Measurements from ENCODE around the gene ZNF365.
A peak's percentile ranks its signal among the peaks of the same experiment; 100 is the strongest.

Gene ZNF365

DNA sequence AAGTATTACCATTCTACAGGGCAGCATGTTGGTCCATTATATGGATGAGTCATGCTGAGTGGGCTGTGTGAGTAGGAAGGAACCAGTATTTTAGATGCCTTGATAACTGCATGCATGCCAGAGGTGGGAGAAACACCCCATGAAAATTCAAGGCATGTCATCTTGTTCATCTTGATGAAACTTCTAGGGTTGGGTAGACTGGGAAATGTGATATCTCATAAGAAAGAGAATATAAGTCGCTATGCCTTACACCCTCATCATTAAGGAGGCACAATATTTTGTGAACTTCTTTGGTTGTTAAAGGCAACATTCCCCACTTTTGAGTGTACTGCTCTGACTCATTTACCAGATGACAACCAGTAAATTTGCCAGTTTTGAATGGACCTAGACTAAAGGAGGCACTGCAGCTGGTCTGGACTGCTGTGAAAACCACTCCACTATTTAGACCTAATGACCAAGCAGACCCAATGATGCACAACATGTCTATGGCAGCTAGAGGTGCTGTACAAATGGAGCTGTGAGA is 48.0 kb downstream of the ZNF365 start:
- no peak for DNase-seq (ENCODE audit: low spot score)

GRCh38 chr10:62424026-62424425 is 49.9 kb downstream of the ZNF365 start:
- no peak for DNase-seq (ENCODE audit: low spot score)

DNA sequence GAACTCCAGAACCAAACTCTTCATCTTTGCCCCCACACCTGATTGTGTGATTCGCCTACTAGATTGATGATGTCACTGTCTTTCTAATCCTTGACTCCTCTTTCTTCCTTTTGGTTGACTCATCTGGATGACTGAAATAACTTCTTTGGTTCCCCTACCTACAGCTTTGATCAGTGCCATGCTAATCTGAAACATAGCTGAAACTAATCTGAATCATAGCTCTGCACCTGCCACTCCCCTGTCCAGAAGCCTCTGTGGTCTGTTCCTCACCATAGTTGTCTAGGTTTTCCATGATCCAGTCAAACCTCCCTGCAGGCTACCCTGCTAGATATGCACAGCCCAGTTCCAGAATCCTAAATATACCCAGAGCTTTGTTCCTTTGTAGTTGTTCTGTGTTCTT is 51.9 kb downstream of the ZNF365 start:
- no peak for DNase-seq (ENCODE audit: low spot score)

GRCh38 chr10:62426600-62426999 is 52.4 kb downstream of the ZNF365 start:
- DNase-seq (ENCODE audit: low spot score): no peak

DNA sequence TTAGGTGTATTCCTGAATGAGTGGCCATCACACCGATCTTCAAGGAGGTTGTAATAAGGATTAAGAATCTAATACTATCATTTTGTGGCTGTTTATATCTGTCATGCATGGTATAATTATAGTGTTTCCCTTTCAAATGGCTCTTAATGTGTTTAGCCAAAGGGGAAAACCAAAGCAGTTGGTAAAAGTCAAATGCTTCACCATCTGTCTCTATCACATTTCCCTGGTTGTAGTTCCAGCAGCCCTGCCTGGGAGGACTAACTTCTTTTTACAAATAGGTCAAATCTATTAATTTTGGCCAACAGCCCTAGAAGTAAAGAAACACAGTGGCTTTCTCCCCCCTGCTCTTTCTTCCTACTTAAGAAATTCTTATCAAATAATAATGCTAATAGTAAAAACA is 56.7 kb downstream of the ZNF365 start:
- peak; percentile 17 for DNase-seq (ENCODE audit: low spot score)

- peak; percentile 34 for DNase-seq (ENCODE audit: low spot score)
Observed at GRCh38 chr10:62433181-62433692, 59.1 kb downstream of the ZNF365 start.

GRCh38 chr10:62433901-62434300 is 59.7 kb downstream of the ZNF365 start:
- no peak for DNase-seq (ENCODE audit: low spot score)

- peak; percentile 70 for DNase-seq (ENCODE audit: low spot score)
Observed at GRCh38 chr10:62437696-62438095, 63.5 kb downstream of the ZNF365 start.

DNA sequence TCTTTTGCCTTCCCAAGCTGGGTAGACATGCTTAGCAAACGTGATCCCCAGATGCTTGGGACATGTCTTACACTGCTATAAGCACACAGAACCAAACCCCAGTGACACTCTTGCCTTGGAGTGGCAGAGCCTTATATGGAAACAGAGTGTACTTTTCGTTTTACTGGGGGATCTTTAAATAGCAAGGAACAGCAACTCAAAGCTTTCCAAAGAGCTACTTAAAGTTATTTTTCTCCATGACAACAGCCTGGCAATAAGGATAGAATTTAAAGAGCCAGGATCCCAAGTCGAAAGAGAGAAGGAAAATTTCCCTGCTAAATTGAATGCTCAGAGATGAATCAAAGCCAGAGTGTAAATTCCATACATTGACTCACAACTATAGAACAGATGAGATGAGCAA is 67.8 kb downstream of the ZNF365 start:
- DNase-seq (ENCODE audit: low spot score): peak; percentile 13

DNA sequence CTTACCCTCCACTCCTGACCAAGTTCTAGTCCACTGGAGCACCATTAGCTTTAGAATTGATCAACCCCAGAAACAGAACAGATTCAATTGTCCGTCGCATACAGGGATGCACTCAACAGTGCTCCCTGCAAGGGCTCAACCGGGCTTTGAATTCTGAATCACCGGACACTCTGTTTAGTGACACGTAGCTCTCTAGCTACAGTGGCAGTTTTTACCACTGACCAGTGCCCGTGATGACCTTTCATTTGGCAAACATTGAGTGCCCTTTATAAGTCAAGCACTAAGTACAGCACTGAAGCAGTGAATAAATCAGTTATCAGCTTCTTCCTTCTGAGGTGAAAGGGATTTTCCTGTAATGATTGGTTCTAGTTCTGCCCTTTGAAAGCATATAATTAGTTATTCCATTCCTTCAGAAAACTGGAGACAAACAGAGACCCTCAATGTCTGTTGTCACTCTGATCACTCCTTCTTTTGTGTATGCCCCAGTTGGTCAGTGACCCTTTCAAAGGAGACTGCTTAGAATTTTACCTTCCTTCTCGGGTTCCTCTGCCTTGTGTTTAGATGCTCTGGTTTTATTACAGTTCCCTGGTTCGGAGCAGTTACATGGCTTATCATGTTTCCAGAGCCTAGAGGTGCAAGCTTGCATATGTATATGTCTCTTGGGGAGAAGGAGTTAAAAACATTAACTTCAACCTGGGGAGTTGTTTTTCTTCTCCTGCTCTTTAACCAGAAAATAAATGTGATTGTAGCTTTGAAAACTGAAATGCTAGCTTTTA is 68.9 kb downstream of the ZNF365 start:
- DNase-seq (ENCODE audit: low spot score): no peak

- DNase-seq (ENCODE audit: low spot score): no peak
Observed at GRCh38 chr10:62443866-62444265, 69.7 kb downstream of the ZNF365 start.

DNA sequence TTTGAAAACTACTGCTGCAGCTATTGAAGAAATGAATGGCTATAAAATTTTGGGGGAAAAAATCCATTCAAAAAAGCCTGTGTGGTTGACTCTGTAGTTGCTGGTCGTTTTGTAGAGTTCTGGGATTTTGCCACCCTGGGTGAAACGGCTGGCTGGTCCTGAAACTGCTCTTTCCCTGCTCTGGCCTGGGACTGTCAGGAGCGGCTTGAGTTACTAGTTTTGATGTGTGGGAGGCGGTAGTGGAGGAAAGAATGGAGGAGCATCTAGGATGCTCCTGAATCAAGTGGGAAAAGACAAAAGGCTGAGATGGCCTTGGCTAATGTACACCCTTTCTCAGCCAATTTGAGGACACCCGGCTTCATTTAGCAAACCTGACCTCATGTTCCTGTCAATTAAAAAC is 72.5 kb downstream of the ZNF365 start:
- DNase-seq (ENCODE audit: low spot score): no peak

GRCh38 chr10:62450912-62451610 is 76.9 kb downstream of the ZNF365 start:
- no peak for DNase-seq (ENCODE audit: low spot score)

- no peak for DNase-seq (ENCODE audit: low spot score)
Observed at GRCh38 chr10:62451611-62451975, 77.4 kb downstream of the ZNF365 start.

All from Ammon's horn (tissue), 1 donor.